ENCODE data around the gene FASN. TPM values are rescaled to one million over a fixed set of nuclear protein-coding genes. Genes with fewer than 3 reads are reported as not detected.
A peak's percentile ranks its signal among the peaks of the same experiment; 100 is the strongest.

FASN gene
- total RNA-seq, 1 donor from 2014 or later: 452 TPM

DNA sequence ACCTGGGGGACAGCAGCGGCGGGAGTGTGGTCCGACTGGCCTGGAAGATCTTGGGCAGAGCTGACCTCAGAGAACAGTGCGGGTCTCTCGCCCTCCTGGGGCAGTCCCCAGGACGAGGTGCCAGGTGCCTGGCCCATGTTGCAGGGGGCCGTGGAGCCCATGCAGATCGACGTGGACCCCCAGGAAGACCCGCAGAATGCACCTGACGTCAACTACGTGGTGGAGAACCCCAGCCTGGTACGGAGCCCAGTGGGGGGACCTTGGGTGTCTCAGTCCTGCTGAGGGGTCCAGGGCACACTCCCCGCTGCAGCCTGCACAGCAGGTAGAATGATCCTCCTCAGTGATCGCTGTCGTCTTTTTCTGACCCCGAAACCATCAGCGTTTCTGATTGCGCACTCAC is 44.9 kb downstream of the FASN start:
- Mint-ChIP-seq H3K4me1 (peaks cover 10% of the 10 kb centered on the region), H3K4me3 (peak overlapping the region; percentile 82), H3K9me3 (no peaks in the 10 kb centered on the region), H3K36me3 (ENCODE audit: low read depth) (peaks cover 13% of the 10 kb centered on the region), H3K27me3 (no peaks in the 10 kb centered on the region), H3K27ac (no peak overlapping the region)
- intact Hi-C loops (cut with micrococcal nuclease): no loop called here
- no peak for DNase-seq

DNA sequence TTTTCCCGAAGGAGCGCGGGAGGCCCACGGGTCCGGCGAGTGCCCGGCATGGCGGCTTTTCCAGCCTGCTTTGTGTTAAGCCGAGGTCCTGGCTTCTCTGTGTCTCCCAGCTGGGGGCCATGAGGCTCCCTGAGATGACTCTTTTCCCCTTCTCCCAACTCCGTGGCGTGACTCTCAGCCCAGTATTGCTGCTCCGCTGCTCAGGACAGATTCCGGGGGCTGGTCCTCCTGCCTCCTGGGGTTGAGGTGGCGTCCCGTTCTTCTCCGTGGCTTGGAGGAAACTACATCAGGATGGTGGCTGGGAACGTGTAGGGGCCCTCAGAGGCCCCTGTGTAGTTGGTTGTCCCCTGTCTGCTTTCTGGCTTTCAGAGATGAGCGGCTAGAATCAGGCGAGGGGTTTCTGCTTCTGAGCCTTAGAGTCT is 45.4 kb downstream of the FASN start:
- intact Hi-C loops (cut with micrococcal nuclease): no loop called here
- Mint-ChIP-seq H3K9me3 (no peaks in the 10 kb centered on the region), H3K36me3 (ENCODE audit: low read depth) (peaks cover 11% of the 10 kb centered on the region), H3K4me1 (peaks cover 10% of the 10 kb centered on the region), H3K27ac (peak overlapping the region; percentile 65), H3K27me3 (no peaks in the 10 kb centered on the region), H3K4me3 (peak overlapping the region; percentile 82)
- DNase-seq: no peak

DNA sequence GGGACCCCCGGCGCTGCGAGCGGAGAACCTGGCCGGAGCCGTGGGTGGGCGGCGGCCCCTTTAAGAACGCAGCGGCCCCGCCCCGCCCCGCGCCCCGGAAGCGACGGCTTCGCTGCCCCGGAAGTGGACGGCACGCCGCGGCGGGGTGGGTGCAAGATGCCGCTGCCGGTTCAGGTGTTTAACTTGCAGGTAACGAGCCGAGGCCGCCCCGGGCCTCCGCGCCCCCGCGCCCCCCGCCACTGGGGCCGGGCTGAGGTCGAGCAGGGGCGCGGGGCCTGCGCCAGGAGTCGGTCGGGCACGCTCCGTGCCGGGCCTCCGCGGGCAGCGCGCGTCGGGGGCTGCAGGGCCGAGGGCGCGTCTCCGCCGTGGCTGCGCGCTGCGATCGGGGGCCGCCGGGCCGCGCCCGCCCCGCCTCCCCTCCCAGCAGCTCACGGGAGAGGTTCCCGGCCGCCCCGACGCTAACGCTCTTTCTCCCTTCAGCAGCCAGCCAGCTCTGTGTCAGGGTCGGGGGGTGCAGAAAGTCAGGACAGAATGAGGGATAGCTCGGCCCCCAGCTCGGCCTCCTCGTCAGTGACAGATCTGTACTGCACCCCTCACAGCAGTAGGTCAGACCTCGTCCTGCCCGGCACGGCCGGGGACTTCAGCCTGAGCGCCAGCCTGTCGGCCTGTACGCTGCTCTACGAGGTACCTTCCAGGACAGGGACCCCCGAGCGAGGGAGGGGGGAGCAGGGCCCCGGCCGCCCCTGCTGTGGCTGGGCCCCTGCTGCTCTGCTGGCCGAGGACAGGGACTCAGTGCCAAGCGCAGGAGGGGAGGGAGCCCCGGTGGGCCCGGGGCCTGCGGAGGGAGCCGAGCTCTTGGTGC is 46.0 kb downstream of the FASN start, which contains the start of the genes GPS1 and RFNG:
GPS1 (plus strand) TSS at position 123 of the 862 bp plus-strand sequence; CDS start at position 157, 34 bp downstream.
RFNG (minus strand) TSS at position 36 of the 862 bp plus-strand sequence. CDS start 45 bp downstream, outside the sequence.
- intact Hi-C loops (cut with micrococcal nuclease): loop anchor here (1.0 to 2.0 kb wide), 2 partner anchors 14 to 15 kb away; partner anchors contain the start of gene DCXR
- Mint-ChIP-seq H3K27me3 (no peaks in the 10 kb centered on the region), H3K4me3 (peak within 1 kb of the TSS; percentile 90), H3K36me3 (ENCODE audit: low read depth) (peaks cover 14% of the 10 kb centered on the region), H3K27ac (peak within 1 kb of the TSS; percentile 91), H3K9me3 (no peaks in the 10 kb centered on the region), H3K4me1 (peaks cover 16% of the 10 kb centered on the region)
- DNase-seq: peak; percentile 95

DNA sequence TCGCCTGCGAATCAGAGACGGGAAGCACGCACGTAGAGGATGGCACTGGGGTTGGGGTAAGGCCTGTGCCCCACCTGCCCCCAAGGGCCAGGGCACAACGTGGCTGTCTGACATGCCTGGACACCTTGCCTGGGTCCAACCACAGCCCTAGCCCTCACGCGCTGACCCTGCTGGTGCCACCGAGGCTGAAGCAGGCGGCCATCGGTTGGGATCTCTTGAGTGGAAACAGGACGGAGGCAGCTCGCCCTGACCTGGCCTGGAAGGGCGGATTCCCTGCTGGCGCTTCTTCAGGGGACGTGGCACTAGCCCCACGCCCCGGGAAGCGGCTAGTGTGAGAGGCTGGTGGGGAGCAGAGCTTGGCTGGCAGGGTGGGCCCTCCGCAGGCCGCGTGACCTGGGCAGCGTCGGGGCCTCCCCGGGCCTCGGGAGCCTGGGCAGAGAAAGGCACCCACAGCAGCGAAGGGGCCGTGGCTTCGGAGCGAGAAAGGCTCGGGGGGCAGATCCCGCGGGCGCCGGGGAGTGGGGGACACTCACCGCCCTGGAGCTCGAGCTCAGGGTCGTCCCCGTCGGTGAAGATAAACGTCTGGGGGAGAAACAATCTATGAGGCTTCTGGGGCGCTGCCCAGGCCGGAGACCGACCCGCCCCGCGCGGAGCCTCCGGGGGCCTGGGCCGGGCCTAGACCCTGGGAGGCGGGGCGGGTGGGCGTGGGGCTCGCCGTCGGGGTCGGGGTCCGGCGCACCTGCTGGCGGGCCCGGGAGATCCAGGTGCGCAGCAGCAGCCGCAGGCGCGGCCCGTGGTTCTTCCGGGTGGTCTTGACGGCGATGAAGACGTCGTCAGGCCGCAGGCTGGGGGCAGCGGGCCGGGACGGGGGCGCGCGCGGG is 47.0 kb downstream of the FASN start:
- H3K9me3 Mint-ChIP-seq: no peaks in the 10 kb centered on the region
- DNase-seq: no peak
- peaks cover 10% of the 10 kb centered on the region for H3K36me3 Mint-ChIP-seq (ENCODE audit: low read depth)
- peaks cover 16% of the 10 kb centered on the region for H3K4me1 Mint-ChIP-seq
- intact Hi-C loops (cut with micrococcal nuclease): loop anchor here (1.0 to 2.0 kb wide), 2 partner anchors 14 to 15 kb away; partner anchors contain the start of gene DCXR
- peak overlapping the region; percentile 90 for H3K4me3 Mint-ChIP-seq
- peak overlapping the region; percentile 91 for H3K27ac Mint-ChIP-seq
- H3K27me3 Mint-ChIP-seq: no peaks in the 10 kb centered on the region

DNA sequence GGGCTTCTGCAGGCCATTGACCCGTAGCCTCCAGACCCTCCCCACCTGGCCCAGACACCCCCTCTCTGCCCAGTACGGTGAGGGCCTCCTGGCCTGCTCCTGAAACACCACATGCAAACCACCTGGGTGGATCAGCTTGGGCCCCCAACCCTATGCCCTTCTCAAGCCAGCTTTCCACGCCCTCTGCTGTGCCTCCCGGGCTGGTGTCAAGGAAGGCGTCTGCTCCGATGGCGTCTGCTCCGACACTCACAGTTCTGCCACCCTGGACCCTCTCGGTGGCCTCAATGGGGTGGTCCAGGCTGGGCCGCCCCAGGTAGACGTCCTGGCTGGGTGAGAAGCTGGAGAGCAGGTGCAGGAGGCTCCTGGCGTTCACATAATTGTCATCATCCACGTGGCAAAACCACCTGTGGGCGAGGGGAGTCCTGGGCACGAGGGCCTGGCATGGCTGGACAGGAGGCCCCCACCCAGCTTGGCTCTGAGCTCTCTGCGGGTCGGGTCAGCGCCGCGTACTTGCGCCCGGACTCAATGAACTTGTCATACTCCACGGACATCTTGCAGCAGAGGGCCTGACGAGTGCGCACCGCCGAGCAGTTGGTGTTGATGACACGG is 47.8 kb downstream of the FASN start:
- Mint-ChIP-seq H3K27ac (peak overlapping the region; percentile 91), H3K4me3 (peak overlapping the region; percentile 90), H3K27me3 (no peaks in the 10 kb centered on the region), H3K36me3 (ENCODE audit: low read depth) (peaks cover 9% of the 10 kb centered on the region), H3K4me1 (peaks cover 16% of the 10 kb centered on the region), H3K9me3 (no peaks in the 10 kb centered on the region)
- intact Hi-C loops (cut with micrococcal nuclease): loop anchor here (2.0 kb wide), 1 partner anchor 13 kb away; the partner anchor contains the start of gene DCXR
- no peak for DNase-seq

DNA sequence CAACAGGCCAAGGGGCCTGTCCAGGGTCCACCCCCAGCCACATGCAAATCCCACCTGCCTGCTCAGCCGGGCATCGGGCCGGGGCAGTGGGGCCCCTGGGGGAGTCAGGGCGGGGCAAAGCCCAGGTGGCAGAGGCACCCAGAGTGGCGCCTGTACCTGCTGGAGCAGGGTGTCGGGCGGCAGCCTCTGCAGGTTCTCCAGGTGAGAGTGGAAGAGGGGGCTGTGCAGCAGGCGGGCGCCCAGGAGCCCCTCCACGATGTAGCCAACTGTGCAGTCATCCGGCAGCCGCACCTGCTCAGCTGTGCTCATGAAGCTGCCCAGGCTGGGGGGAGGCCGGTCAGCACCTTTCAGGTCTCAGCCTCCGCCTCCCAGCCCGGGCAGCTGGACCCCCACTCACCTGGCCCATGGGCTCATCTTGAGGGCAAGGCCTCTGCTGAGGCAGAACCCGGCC is 48.5 kb downstream of the FASN start:
- H3K27ac Mint-ChIP-seq: no peak overlapping the region
- H3K9me3 Mint-ChIP-seq: no peaks in the 10 kb centered on the region
- intact Hi-C loops (cut with micrococcal nuclease): no loop called here
- peaks cover 6% of the 10 kb centered on the region for H3K36me3 Mint-ChIP-seq (ENCODE audit: low read depth)
- peak overlapping the region; percentile 90 for H3K4me3 Mint-ChIP-seq
- peaks cover 16% of the 10 kb centered on the region for H3K4me1 Mint-ChIP-seq
- DNase-seq: no peak
- H3K27me3 Mint-ChIP-seq: no peaks in the 10 kb centered on the region

DNA sequence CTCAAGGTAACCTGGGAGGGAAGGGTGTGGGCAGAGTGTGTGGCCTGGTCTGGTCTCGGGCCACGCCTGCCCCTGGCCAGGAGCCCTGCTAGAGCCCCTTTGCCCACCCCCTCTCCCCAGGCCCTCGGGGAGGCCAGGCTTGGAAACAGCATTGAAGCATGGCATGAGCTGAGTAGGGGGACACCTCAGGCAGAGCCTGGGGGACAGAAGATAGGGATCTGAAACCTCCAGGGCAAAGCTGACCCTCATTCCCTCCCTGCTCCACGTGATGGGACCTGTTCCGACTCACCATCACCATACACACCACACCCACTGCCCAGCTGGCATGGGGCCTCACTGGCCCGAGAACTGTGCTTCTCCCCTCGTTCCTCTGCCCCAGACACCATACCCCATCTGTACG is 48.9 kb downstream of the FASN start:
- H3K4me1 Mint-ChIP-seq: peaks cover 16% of the 10 kb centered on the region
- no peaks in the 10 kb centered on the region for H3K9me3 Mint-ChIP-seq
- H3K4me3 Mint-ChIP-seq: no peak overlapping the region
- H3K27me3 Mint-ChIP-seq: no peaks in the 10 kb centered on the region
- no peak for DNase-seq
- H3K36me3 Mint-ChIP-seq (ENCODE audit: low read depth): peaks cover 6% of the 10 kb centered on the region
- H3K27ac Mint-ChIP-seq: no peak overlapping the region
- intact Hi-C loops (cut with micrococcal nuclease): no loop called here

DNA sequence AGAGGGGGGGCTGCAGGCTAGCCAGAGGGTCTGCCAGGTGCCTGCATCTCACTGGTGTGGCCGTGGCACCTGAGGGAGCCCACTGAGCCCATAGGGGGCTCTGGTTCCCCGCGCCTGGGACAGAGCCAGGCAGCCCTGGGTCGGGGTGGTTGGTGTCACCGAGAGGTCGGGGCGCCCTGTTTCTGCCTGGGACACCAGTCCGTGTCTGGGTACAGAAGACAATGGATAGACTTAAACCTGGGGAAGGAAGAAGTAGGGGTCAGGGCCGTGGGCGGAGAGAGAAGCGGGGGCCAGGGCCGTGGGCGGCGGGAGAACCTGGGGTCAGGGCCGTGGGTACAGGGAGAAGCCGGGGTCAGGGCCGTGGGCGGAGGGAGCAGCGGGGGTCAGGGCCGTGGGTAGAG is 49.5 kb downstream of the FASN start:
- Mint-ChIP-seq H3K27ac (no peak overlapping the region), H3K36me3 (ENCODE audit: low read depth) (peaks cover 6% of the 10 kb centered on the region), H3K27me3 (no peaks in the 10 kb centered on the region), H3K9me3 (no peaks in the 10 kb centered on the region), H3K4me1 (peaks cover 16% of the 10 kb centered on the region), H3K4me3 (no peak overlapping the region)
- DNase-seq: no peak
- intact Hi-C loops (cut with micrococcal nuclease): no loop called here

DNA sequence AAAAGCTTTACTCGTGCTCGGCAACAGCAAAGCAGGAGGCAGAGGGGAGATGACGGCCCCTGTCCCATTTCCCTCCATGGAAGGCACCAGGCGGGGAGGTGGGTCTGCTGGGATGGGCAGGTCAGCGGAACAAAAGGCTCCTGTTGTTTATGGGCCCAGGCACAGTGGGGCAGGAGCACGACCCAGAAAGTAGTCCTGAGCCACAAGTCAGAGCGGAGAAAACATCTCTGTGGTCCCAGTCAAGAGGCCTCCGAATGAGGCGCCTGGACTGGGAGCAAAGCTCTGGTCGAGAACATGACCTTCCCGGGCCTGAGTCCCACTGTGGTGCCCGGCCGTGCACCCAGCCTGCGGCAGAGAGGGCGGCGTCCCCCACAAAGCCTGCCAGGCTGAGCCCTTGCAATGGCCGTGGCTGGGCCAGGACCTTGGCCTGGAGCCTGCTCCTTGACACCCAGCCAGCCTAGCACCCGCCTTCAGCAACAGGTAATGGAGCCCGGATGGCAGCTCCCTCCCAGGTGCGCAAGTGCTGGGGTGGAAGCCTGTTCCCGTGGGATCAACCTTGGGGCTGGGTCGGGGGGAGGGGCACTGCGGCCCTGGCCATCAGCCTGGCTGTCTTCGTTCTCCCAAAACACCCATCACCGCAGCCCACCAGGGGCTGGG is 50.0 kb downstream of the FASN start:
- no peaks in the 10 kb centered on the region for H3K27me3 Mint-ChIP-seq
- H3K9me3 Mint-ChIP-seq: no peaks in the 10 kb centered on the region
- no peak overlapping the region for H3K27ac Mint-ChIP-seq
- intact Hi-C loops (cut with micrococcal nuclease): no loop called here
- peaks cover 16% of the 10 kb centered on the region for H3K4me1 Mint-ChIP-seq
- H3K36me3 Mint-ChIP-seq (ENCODE audit: low read depth): peaks cover 6% of the 10 kb centered on the region
- no peak overlapping the region for H3K4me3 Mint-ChIP-seq
- DNase-seq: no peak

DNA sequence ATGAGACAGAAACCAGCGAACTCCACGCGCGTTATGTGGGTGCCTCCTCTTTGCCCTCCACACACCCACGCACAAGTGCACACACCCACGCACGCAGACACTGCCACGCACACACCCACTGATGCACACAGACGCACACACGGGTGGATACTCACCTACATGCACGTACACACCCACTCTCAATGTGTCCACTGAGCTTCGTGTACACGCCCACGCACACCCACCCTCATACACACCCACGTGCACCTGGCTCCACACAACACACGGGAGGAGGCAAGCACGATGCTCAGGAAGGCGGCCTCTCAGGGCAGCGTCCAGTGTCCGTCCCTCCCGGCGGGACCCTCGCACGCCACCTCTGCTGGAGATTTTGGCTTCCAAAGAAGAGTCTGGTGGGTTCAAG is 50.7 kb downstream of the FASN start:
- Mint-ChIP-seq H3K27me3 (no peaks in the 10 kb centered on the region), H3K36me3 (ENCODE audit: low read depth) (peaks cover 6% of the 10 kb centered on the region), H3K4me1 (peaks cover 14% of the 10 kb centered on the region), H3K9me3 (no peaks in the 10 kb centered on the region), H3K4me3 (no peak overlapping the region), H3K27ac (no peak overlapping the region)
- intact Hi-C loops (cut with micrococcal nuclease): no loop called here
- DNase-seq: no peak

DNA sequence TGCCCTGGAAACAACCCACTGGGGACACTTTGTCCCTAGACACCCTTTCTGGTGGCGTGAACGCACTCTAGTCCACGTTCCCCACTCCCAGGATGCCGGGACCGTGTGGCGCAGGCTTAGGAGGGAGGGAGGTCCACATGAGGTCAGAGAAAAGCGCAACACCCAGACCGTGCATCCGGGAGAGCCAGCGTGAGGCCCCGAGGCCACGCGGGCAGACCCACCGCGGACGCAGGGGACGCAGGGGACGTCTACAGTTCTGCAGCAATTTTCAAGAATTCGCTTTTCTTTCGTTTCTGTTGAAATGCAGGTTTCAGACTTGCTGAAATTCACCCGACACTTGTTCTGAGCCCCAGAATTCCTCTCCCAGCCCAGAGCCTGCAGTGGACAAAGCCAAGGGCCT is 51.1 kb downstream of the FASN start:
- Mint-ChIP-seq H3K4me3 (no peak overlapping the region), H3K27me3 (no peaks in the 10 kb centered on the region), H3K9me3 (no peaks in the 10 kb centered on the region), H3K27ac (no peak overlapping the region), H3K36me3 (ENCODE audit: low read depth) (peaks cover 6% of the 10 kb centered on the region), H3K4me1 (peaks cover 14% of the 10 kb centered on the region)
- intact Hi-C loops (cut with micrococcal nuclease): no loop called here
- DNase-seq: no peak

DNA sequence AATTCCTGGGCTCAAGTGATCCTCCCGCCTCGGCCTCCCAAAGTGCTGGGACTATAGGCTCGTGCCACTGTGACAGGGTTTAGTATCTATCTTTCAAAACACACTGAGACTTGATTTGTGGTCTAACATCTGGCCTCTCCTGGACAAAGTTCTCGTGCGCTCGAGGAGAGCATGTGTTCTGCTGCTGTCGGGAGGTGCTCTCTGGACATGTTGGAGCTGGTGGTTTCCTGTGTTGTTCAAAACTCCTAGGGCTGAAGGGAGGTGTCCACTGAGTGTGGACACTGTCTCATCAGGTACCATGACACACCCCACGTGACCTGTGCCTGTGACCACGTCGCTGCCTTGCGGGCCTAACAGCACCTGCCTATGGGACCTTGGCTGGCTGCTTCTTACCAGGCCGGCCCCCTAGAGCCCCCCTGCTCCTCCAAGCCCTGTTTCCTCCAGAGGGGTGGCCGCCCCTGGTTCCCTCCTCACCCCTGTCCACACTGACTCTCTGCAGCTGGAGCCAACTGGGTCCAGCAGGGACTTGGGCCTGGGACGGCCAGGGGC is 52.0 kb downstream of the FASN start:
- intact Hi-C loops (cut with micrococcal nuclease): no loop called here
- H3K4me1 Mint-ChIP-seq: peaks cover 14% of the 10 kb centered on the region
- no peak for DNase-seq
- peaks cover 6% of the 10 kb centered on the region for H3K36me3 Mint-ChIP-seq (ENCODE audit: low read depth)
- no peaks in the 10 kb centered on the region for H3K9me3 Mint-ChIP-seq
- no peaks in the 10 kb centered on the region for H3K27me3 Mint-ChIP-seq
- H3K27ac Mint-ChIP-seq: no peak overlapping the region
- H3K4me3 Mint-ChIP-seq: no peak overlapping the region

DNA sequence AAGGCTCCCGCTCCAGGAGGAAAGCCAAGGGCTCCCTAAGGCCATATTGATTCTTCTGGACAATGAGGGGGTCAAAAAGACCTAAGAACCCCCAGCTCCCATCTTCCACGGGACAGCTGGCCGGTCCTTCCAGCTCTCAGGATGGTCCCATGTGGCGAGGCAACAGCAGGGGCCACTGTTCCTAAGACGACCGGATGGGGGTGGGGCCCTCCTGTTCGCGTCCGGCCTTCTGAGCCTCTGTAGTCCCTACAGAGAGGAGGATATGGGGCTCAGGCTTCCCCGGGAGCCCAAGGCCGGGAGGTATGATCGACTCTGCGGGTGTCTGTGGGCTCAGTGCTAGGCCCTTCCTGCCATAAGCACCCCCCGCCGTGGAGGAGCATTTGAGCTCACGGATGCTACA is 54.5 kb downstream of the FASN start:
- intact Hi-C loops (cut with micrococcal nuclease): no loop called here
- H3K36me3 Mint-ChIP-seq (ENCODE audit: low read depth): peaks cover 6% of the 10 kb centered on the region
- H3K4me3 Mint-ChIP-seq: no peak overlapping the region
- H3K4me1 Mint-ChIP-seq: peaks cover 11% of the 10 kb centered on the region
- DNase-seq: no peak
- peaks cover 2% of the 10 kb centered on the region for H3K27me3 Mint-ChIP-seq
- no peaks in the 10 kb centered on the region for H3K9me3 Mint-ChIP-seq
- no peak overlapping the region for H3K27ac Mint-ChIP-seq

All from activated CD4-positive, alpha-beta T cell treated with anti-CD3 and anti-CD28 coated beads, Interleukin-2, amount 10 ng/mL, durations not matched to agents 24 days and 14 days (primary cell).